ENCODE results near the gene SP3. TPM values are rescaled to one million over a fixed set of nuclear protein-coding genes. Genes with fewer than 3 reads are reported as not detected.

The SP3 gene
- total and polyA plus RNA-seq, 9 of the 15 experiments (the other 6 are each of a cell fraction or from before 2014, with no cell fraction given): 12.0 to 106 (median 74.9) TPM

DNA sequence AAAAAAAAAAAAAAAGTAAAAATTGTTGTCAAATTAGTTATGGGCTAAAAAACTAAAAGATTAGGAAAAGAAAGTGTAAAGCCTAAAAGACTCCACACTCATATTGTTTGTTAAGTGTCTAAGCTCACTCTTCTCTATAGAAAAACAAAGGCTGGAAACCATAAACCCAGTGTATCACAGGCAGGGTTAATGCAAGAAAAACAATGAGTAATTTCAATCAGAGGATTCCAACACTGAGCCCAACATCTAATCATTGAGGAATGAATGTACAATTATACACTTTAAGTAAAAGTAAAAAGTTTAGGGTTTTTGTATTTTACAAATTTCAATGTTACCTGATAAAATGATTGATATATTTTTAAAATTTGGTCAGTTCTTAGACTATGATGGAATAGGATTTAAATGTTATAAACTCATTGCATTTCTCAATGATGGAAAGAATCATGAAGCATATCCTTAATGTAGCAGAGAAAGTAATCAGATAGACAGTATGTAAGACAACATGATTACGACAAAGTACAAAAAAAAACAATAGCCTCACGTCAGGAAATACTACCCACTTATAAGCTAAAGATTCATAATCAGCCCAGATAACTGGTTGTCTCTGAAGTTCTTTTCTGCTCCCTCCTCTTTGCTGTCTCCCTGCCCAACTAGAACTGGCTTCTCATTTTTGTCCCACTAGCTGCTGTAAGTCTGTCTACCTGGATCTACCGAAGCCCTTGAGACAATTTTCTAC is 44.5 kb upstream of the SP3 start:
- no peaks in the 10 kb centered on the region for H3K9me3 ChIP-seq (replicated peaks; ENCODE audit: control insufficient read depth, insufficient read depth, low read depth, low read length)
- H3K9me1 ChIP-seq (ENCODE audit: control insufficient read depth, insufficient read depth, low read length): no peaks in the 10 kb centered on the region
- ATAC-seq (no peak), FAIRE-seq (no peak), DNase-seq (ENCODE audit: extremely low read depth in 1 of 4, low spot score in 3 of 4) (no peak)
- intact Hi-C loops (cut with micrococcal nuclease) (no loop called here), in situ Hi-C loops (cut with MboI) (no loop called here)
- ChIA-PET CTCF (ENCODE audit: low intra/inter-chr PET ratio) (no interaction called here), POLR2A (interaction anchor here (1.0 kb wide), 1 partner anchor 20 kb away, joined by 3 read pairs; no protein-coding TSS in a partner anchor)
- no peak overlapping the region for H3K9ac ChIP-seq (ENCODE audit: insufficient read depth in 1 of 2, low read depth in 2 of 2, low read length in 2 of 2)
- H2AFZ ChIP-seq (ENCODE audit: low read depth, low read length): no peak overlapping the region
- no TSS peak for BruUV-seq (replicated peaks)
- H3K4me1 ChIP-seq (replicated peaks in 1 of 2; ENCODE audit: control insufficient read depth in 2 of 2, insufficient read depth in 2 of 2, low read length in 2 of 2): peaks cover 0 to 10% of the 10 kb centered on the region in 2 experiments; a peak in 2 of 5 replicates
- WGBS (ENCODE audit: insufficient coverage, low coverage, missing lambda C conversion rate): 13% methylated on average over 3 of the region's 3 CpGs
- no peak overlapping the region for H3K4me3 ChIP-seq
- H3K27ac ChIP-seq (ENCODE audit: extremely low read depth, low read depth, low read length): no peak overlapping the region
- H4K20me1 ChIP-seq (replicated peaks; ENCODE audit: control insufficient read depth, insufficient read depth, low read length): no peaks in the 10 kb centered on the region
- no peak overlapping the region for H3K4me2 ChIP-seq (ENCODE audit: insufficient read depth, low read length)
- TF ChIP-seq PHB (CRISPR knock-in tag; IDR thresholded peaks at IDR 0.05) (no peak), EGR1 (conservative IDR thresholded peaks at IDR 0.05) (no peak), PCBP2 (IDR thresholded peaks at IDR 0.05; ENCODE audit: low read depth, low read length, poor library complexity, severe bottlenecking) (no peak), ZNF717 (CRISPR knock-in tag; IDR thresholded peaks at IDR 0.05) (no peak), PCBP1 (IDR thresholded peaks at IDR 0.05; ENCODE audit: low read depth, low read length, poor library complexity, severe bottlenecking) (no peak), FOXK1 (CRISPR knock-in tag; IDR thresholded peaks at IDR 0.05; ENCODE audit: borderline replicate concordance) (no peak), GABPA (tag; conservative IDR thresholded peaks at IDR 0.05; ENCODE audit: low read depth) (no peak), ZNF23 (CRISPR knock-in tag; IDR thresholded peaks at IDR 0.05) (no peak), ZBTB33 (CRISPR knock-in tag; IDR thresholded peaks at IDR 0.05) (no peak), ZNF384 (IDR thresholded peaks at IDR 0.05; ENCODE audit: low read depth, low read length) (no peak), ZNF75A (CRISPR knock-in tag; IDR thresholded peaks at IDR 0.05) (no peak)
- TF ChIP-seq, protein P1, sequence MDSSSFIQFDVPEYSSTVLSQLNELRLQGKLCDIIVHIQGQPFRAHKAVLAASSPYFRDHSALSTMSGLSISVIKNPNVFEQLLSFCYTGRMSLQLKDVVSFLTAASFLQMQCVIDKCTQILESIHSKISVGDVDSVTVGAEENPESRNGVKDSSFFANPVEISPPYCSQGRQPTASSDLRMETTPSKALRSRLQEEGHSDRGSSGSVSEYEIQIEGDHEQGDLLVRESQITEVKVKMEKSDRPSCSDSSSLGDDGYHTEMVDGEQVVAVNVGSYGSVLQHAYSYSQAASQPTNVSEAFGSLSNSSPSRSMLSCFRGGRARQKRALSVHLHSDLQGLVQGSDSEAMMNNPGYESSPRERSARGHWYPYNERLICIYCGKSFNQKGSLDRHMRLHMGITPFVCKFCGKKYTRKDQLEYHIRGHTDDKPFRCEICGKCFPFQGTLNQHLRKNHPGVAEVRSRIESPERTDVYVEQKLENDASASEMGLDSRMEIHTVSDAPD (CRISPR knock-in tag; IDR thresholded peaks at IDR 0.05): no peak
- TF ChIP-seq, protein P2, sequence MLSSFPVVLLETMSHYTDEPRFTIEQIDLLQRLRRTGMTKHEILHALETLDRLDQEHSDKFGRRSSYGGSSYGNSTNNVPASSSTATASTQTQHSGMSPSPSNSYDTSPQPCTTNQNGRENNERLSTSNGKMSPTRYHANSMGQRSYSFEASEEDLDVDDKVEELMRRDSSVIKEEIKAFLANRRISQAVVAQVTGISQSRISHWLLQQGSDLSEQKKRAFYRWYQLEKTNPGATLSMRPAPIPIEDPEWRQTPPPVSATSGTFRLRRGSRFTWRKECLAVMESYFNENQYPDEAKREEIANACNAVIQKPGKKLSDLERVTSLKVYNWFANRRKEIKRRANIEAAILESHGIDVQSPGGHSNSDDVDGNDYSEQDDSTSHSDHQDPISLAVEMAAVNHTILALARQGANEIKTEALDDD (IDR thresholded peaks at IDR 0.05): no peak
- H3K36me3 ChIP-seq (ENCODE audit: control insufficient read depth, insufficient read depth, low read length): no peaks in the 10 kb centered on the region
- H3K79me2 ChIP-seq (ENCODE audit: control insufficient read depth, insufficient read depth, low read length): no peaks in the 10 kb centered on the region
- peaks cover 0 to 17% of the 10 kb centered on the region in 2 experiments; a peak in 2 of 5 replicates for H3K27me3 ChIP-seq (ENCODE audit: control insufficient read depth in 2 of 2, insufficient read depth in 2 of 2, low read length in 2 of 2)

Measured in K562 (cell line).